ENCODE data around the gene PABPC3. TPM values are rescaled to one million over a fixed set of nuclear protein-coding genes. Genes with fewer than 3 reads are reported as not detected.

Gene PABPC3
- total and polyA plus RNA-seq, 4 donors: 0.15 to 0.38 (median 0.19) TPM

DNA sequence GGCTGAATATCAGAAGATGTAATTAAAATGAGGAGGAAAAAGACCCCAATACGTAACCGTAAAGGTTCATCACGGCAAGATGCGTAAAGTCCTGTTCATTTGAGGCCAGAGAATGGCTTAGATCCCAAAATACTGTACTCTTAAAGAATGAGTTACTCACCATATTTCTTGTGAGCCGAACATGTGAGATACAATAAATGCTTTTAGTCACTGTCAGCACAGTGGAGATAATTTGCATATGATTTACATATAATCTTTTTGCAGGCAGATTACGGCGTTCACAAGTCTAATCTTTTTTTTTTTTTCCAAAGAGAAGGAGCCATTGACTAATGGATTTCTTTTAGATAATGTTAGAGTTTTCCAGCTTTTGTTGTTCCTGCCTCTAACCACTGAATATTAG lies 47.8 kb downstream of the PABPC3 start:
- Histone ChIP-seq H3K9me3 (ENCODE audit: control insufficient read depth, low read length) (peaks cover 2% of the 10 kb centered on the region), H3K27me3 (ENCODE audit: control insufficient read depth in 1 of 2, insufficient read depth in 2 of 2, low read length in 1 of 2) (no peaks in the 10 kb centered on the region), H3K36me3 (ENCODE audit: control insufficient read depth in 1 of 2, insufficient read depth in 2 of 2, low read length in 1 of 2) (no peaks in the 10 kb centered on the region), H3K27ac (ENCODE audit: low read depth in 1 of 2, low read length in 2 of 2) (no peak overlapping the region), H3K4me3 (ENCODE audit: low read length in 2 of 2) (no peak overlapping the region), H3K4me1 (ENCODE audit: control insufficient read depth in 1 of 2, insufficient read depth in 2 of 2, low read length in 2 of 2) (no peaks in the 10 kb centered on the region)
- DNase-seq (no peak), ATAC-seq (ENCODE audit: low FRiP score) (no peak)
- 73 to 77% methylated on average over 7 of the region's 7 CpGs for WGBS, 2 donors
- intact Hi-C loops (cut with DNase I): no loop called here

DNA sequence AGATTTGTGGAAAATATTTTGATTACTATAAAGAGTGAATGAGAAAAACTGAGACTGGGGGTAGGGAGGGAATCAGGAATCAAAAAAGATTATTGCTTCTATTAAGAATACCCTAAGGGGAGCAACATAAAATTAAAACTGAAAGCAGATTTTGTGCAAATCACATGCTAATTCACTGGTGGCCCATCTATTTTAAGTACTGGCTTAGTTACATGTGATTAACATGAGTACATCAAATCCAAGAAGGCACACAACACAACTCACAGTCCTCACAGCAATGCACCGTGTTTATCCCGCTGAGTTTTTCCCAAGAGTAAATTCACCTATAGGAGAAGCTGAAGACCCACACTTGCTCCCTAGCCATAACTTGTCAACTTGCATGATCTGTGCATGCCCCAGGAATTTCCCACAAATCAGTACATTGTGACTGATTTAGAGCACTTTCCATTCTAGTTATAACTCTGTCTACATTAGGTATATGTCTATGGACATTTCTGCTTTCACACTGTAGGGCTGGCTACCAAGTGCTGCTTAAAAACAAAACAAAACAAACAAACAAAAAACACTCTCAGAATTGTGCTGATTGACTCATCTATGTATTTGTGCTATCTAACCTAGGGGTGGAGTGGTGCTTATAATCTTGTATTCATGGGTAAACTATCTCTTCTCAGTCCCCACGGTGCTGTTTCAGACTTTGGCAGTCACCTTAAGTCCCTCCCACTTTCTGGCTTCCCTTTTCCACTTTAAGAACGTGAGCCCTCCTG lies 51.9 kb downstream of the PABPC3 start:
- intact Hi-C loops (cut with DNase I): no loop called here
- ATAC-seq (ENCODE audit: low FRiP score) (no peak), DNase-seq (no peak)
- H3K4me3 ChIP-seq (ENCODE audit: low read length in 2 of 2): no peak overlapping the region
- no peaks in the 10 kb centered on the region for H3K4me1 ChIP-seq (ENCODE audit: control insufficient read depth in 1 of 2, insufficient read depth in 2 of 2, low read length in 2 of 2)
- H3K9me3 ChIP-seq (ENCODE audit: control insufficient read depth, low read length): peaks cover 2% of the 10 kb centered on the region
- no peaks in the 10 kb centered on the region for H3K36me3 ChIP-seq (ENCODE audit: control insufficient read depth in 1 of 2, insufficient read depth in 2 of 2, low read length in 1 of 2)
- H3K27me3 ChIP-seq (ENCODE audit: control insufficient read depth in 1 of 2, insufficient read depth in 2 of 2, low read length in 1 of 2): no peaks in the 10 kb centered on the region
- WGBS, 2 donors: 70 to 77% methylated on average over 4 of the region's 4 CpGs
- H3K27ac ChIP-seq (ENCODE audit: low read depth in 1 of 2, low read length in 2 of 2): no peak overlapping the region

GRCh38 chr13:25148402-25148771 lies 52.5 kb downstream of the PABPC3 start:
- WGBS, 2 donors: 96 to 97% methylated on average over 5 of the region's 5 CpGs

More at GRCh38 chr13:25148402-25148771, 52.5 kb downstream of the PABPC3 start:
- DNase-seq (no peak), ATAC-seq (ENCODE audit: low FRiP score) (no peak)
- Histone ChIP-seq H3K27ac (ENCODE audit: low read depth in 1 of 2, low read length in 2 of 2) (no peak overlapping the region), H3K4me1 (ENCODE audit: control insufficient read depth in 1 of 2, insufficient read depth in 2 of 2, low read length in 2 of 2) (no peaks in the 10 kb centered on the region), H3K4me3 (ENCODE audit: low read length in 2 of 2) (no peak overlapping the region), H3K36me3 (ENCODE audit: control insufficient read depth in 1 of 2, insufficient read depth in 2 of 2, low read length in 1 of 2) (no peaks in the 10 kb centered on the region), H3K9me3 (ENCODE audit: control insufficient read depth, low read length) (peaks cover 2% of the 10 kb centered on the region), H3K27me3 (ENCODE audit: control insufficient read depth in 1 of 2, insufficient read depth in 2 of 2, low read length in 1 of 2) (no peaks in the 10 kb centered on the region)
- intact Hi-C loops (cut with DNase I): no loop called here

Other genes with a start within 250 kb of the PABPC3 start
- not detected for gene AMER2, start 76.2 kb downstream of the PABPC3 start, total RNA-seq
- under 1 TPM in 1 of 2 donors, not detected in 1; under 0.01 TPM for gene AMER2, start 76.2 kb downstream of the PABPC3 start, polyA plus RNA-seq
- gene MTMR6, start 191.4 kb downstream of the PABPC3 start, total RNA-seq: 10 to 100 TPM; 18.2 to 20.7 TPM
- gene MTMR6, start 191.4 kb downstream of the PABPC3 start, polyA plus RNA-seq: 10 to 100 TPM; 11.2 to 12.6 TPM
- gene NUP58, start 205.5 kb downstream of the PABPC3 start, total RNA-seq: 10 to 100 TPM; 36.5 to 43.1 TPM
- gene NUP58, start 205.5 kb downstream of the PABPC3 start, polyA plus RNA-seq: 10 to 100 TPM in 1 of 2 donors, 1 to 10 TPM in 1; 9.6 to 11.4 TPM

Measured in aorta (tissue), 5 donors.